CD14-positive monocyte (primary cell): Measurements from ENCODE around the gene EEIG2. TPM values are rescaled to one million over a fixed set of nuclear protein-coding genes. Genes with fewer than 3 reads are reported as not detected.
A peak's percentile ranks its signal among the peaks of the same experiment; 100 is the strongest.

Experiments
- DNase-seq, 3 donors: peaks; one replicate each; pipeline ENCODE4 v3.0.0-alpha.2; 2011 to 2022
- H2AFZ ChIP-seq: 2 replicates; pipeline ENCODE4 v1.6.0; 2012; ENCODE audit warnings: mild to moderate bottlenecking, low read depth, low read length, inconsistent platforms; ENCODE audit not compliant: insufficient read depth, poor library complexity, severe bottlenecking
- H3K27ac ChIP-seq, 2 donors: 1 replicate in 1 of 2; 2 replicates in 1 of 2; pipeline ENCODE4 v1.5.1; 2012 to 2013; ENCODE audit warnings: low read length in 2 of 2, control low read depth in 1 of 2, inconsistent platforms in 1 of 2, low read depth in 1 of 2, mild to moderate bottlenecking in 1 of 2
- H3K27me3 ChIP-seq, 2 donors: one replicate each; pipeline versions ENCODE4 v1.6.0 to v1.6.1; 2011 to 2013; ENCODE audit warnings: low read length in 2 of 2; ENCODE audit not compliant: control insufficient read depth in 2 of 2, insufficient read depth in 2 of 2
- H3K36me3 ChIP-seq, 2 donors: replicated peaks in 1 of 2; 1 replicate in 1 of 2; 2 replicates in 1 of 2; pipeline versions ENCODE4 v1.5.1 to v1.6.1; 2012 to 2013; ENCODE audit warnings: low read length in 2 of 2, control low read depth in 1 of 2, inconsistent platforms in 1 of 2, mild to moderate bottlenecking in 1 of 2; ENCODE audit not compliant: insufficient read depth in 2 of 2, control insufficient read depth in 1 of 2
- H3K4me1 ChIP-seq, 2 donors: 1 replicate in 1 of 2; 2 replicates in 1 of 2; pipeline versions ENCODE4 v1.5.1 to v1.6.1; 2012 to 2013; ENCODE audit warnings: low read length in 2 of 2, control low read depth in 1 of 2, inconsistent platforms in 1 of 2, mild to moderate bottlenecking in 1 of 2, moderate library complexity in 1 of 2; ENCODE audit not compliant: insufficient read depth in 2 of 2, control insufficient read depth in 1 of 2
- H3K4me2 ChIP-seq: replicated peaks from 2 replicates; pipeline ENCODE3; 2012; ENCODE audit warnings: low read length, moderate library complexity, mild to moderate bottlenecking; ENCODE audit not compliant: poor library complexity, severe bottlenecking; ENCODE audit errors: extremely low read depth
- H3K4me3 ChIP-seq, 3 experiments: fragments of 200-600 bp in 1 of 3; sonication (generic) in 1 of 3; replicated peaks in 1 of 3; 1 replicate in 2 of 3; 2 replicates in 1 of 3; pipeline ENCODE4 v1.5.1; 2011 to 2013; ENCODE audit warnings: low read length in 3 of 3, mild to moderate bottlenecking in 3 of 3, control low read depth in 2 of 3, low read depth in 2 of 3, inconsistent platforms in 1 of 3, moderate library complexity in 1 of 3
- H3K79me2 ChIP-seq: 2 replicates; pipeline ENCODE4 v1.6.0; 2012; ENCODE audit warnings: mild to moderate bottlenecking, control low read depth, inconsistent platforms, low read length, moderate library complexity; ENCODE audit not compliant: insufficient read depth
- H3K9ac ChIP-seq: 2 replicates; pipeline ENCODE4 v1.6.0; 2017; ENCODE audit warnings: low read length, mild to moderate bottlenecking; ENCODE audit not compliant: insufficient read depth, poor library complexity, severe bottlenecking
- H3K9me3 ChIP-seq, 2 donors: replicated peaks in 1 of 2; 1 replicate in 1 of 2; 2 replicates in 1 of 2; pipeline versions ENCODE4 v1.5.1 to v1.6.1; 2012 to 2013; ENCODE audit warnings: low read length in 2 of 2, control low read depth in 1 of 2; ENCODE audit not compliant: control insufficient read depth in 1 of 2, insufficient read depth in 1 of 2
- H4K20me1 ChIP-seq: 2 replicates; pipeline ENCODE4 v1.6.0; 2012; ENCODE audit warnings: mild to moderate bottlenecking, low read length, control low read depth, moderate library complexity; ENCODE audit not compliant: insufficient read depth
- H3K27ac Mint-ChIP-seq, 7 donors: one replicate each; pipeline ENCODE4 v1.8.0; 2020; ENCODE audit warnings: mild to moderate bottlenecking in 7 of 7, mixed read lengths in 7 of 7, moderate library complexity in 6 of 7, inconsistent platforms in 2 of 7
- H3K27me3 Mint-ChIP-seq, 3 donors: one replicate each; pipeline ENCODE4 v1.8.0; 2021 to 2022; ENCODE audit warnings: low read depth in 3 of 3, mild to moderate bottlenecking in 3 of 3, mixed read lengths in 3 of 3, moderate library complexity in 3 of 3, inconsistent platforms in 1 of 3
- H3K36me3 Mint-ChIP-seq, 2 donors: one replicate each; pipeline ENCODE4 v1.8.0; 2020; ENCODE audit warnings: mixed read lengths in 2 of 2, inconsistent platforms in 1 of 2, mild to moderate bottlenecking in 1 of 2
- H3K4me1 Mint-ChIP-seq: one replicate; pipeline ENCODE4 v1.8.0; 2020; ENCODE audit warnings: mild to moderate bottlenecking, mixed read lengths
- H3K4me3 Mint-ChIP-seq, 2 donors: one replicate each; pipeline ENCODE4 v1.8.0; 2020; ENCODE audit warnings: mild to moderate bottlenecking in 2 of 2, mixed read lengths in 2 of 2, moderate library complexity in 1 of 2
- H3K9me3 Mint-ChIP-seq, 7 donors: one replicate each; pipeline ENCODE4 v1.8.0; 2020 to 2022; ENCODE audit warnings: mixed read lengths in 7 of 7, mild to moderate bottlenecking in 6 of 7, moderate library complexity in 6 of 7, inconsistent platforms in 2 of 7
- CTCF ChIP-seq: fragments of 200-600 bp; IDR thresholded peaks from one replicate; pipeline ENCODE4 v1.8.0; 2022; ENCODE audit warnings: antibody characterized with exemption, mild to moderate bottlenecking
- WGBS: methylation state at CpG from one replicate; pipeline ENCODE4 v1.1.5; 2013; ENCODE audit warnings: missing lambda C conversion rate; ENCODE audit not compliant: insufficient coverage; 5-methylcytosine and 5-hydroxymethylcytosine counted together
- intact Hi-C, 2 donors: fragments of 100-400 bp; cut with micrococcal nuclease; formaldehyde crosslinking; loops; one replicate each; pipeline versions ENCODE4 v1.15.0 to v1.15.1; 2023
- polyA plus RNA-seq, 3 donors: library from polyadenylated mRNA; depleted of rRNA in 1 of 3; unstranded in 2 of 3; stranded (reverse) in 1 of 3; fragments of 300-500 nt in 2 of 3; fragments of >200 nt in 1 of 3; fragmentation: Illumina TruSeq in 2 of 3; gene quantifications; 1 replicate in 2 of 3; 2 replicates in 1 of 3; pipeline ENCODE4 v1.2.3, GENCODE V29; 2012 to 2021

The EEIG2 gene
- polyA plus RNA-seq, 3 donors, result 1.4 to 8.4 (median 4.3) TPM

DNA sequence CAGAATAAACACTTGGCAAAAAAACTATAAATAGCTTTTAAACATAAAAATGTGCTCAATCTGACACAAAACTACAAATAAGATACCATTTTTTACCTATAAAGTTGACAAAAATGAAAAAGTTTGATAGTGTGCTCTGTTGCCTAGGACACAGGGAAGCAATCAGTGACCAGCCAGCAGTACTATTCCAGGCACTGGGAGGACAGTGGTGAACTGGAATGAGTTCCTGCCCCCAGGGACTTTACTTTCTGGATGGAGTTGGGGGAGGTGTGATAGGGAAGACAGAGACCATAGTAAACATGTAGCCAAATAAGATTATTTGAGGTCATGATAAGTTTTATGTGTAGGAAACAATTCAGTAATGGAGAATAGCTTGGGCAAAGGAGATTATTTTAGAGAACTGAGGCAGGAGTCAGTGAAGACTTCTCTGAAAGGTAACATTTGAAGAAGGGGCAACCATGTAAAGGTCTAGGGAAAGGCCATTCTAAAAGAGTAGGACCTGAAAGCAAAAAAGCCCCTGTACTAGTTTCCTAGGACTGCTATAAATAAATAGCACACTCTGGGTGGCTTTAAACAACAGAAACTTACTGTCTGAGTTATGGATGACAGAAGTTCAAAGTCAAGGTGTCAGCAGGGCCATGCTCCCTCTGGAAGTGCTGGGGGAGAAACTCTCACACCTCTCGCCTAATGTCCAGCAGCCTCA is 42.0 kb downstream of the EEIG2 start:
- Histone ChIP-seq H4K20me1 (peaks cover 29% of the 10 kb centered on the region), H3K79me2 (peaks cover 19% of the 10 kb centered on the region), H3K4me2 (no peak overlapping the region), H2AFZ (no peak overlapping the region), H3K27me3 (no peaks in the 10 kb centered on the region), H3K9me3 (no peaks in the 10 kb centered on the region), H3K9ac (no peak overlapping the region), H3K4me3 (no peak overlapping the region), H3K4me1 (no peaks in the 10 kb centered on the region), H3K27ac (no peak overlapping the region), H3K36me3 (peaks cover 39 to 66% of the 10 kb centered on the region in 2 donors)
- WGBS, result 100% methylated on average over 1 of the region's 1 CpG
- H3K9me3 Mint-ChIP-seq, result no peaks in the 10 kb centered on the region
- no peak for TF ChIP-seq CTCF
- H3K4me3 Mint-ChIP-seq, result no peak overlapping the region
- peak overlapping the region in 2 of 7 donors; percentile 40 to 65 for H3K27ac Mint-ChIP-seq
- no peaks in the 10 kb centered on the region for H3K4me1 Mint-ChIP-seq
- H3K27me3 Mint-ChIP-seq, result peaks cover 0 to 2% (median 0%) of the 10 kb centered on the region in 3 donors
- H3K36me3 Mint-ChIP-seq, result peaks cover 40 to 43% of the 10 kb centered on the region in 2 donors
- DNase-seq, result no peak
- intact Hi-C loops, result no loop called here

DNA sequence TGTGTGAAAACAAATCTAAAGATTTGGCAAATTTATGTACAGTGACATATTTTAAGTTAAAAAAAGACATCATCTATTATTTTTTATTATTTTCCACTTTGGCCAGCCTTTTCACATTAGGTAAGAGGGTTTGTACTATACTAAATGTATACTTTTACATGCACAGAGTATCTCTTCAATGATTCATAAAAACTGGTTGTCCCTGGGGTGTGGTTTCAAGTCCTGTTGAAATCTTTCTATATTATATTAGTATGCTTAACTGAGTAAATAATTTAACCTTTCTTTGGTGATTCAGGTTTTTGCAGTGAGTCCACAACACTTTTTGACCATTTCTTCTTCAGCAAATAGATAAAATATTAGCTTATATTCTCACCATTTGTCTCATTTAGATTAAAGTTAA is 45.7 kb downstream of the EEIG2 start:
- no peak overlapping the region for H2AFZ ChIP-seq
- no peaks in the 10 kb centered on the region for H3K79me2 ChIP-seq
- H3K9me3 ChIP-seq, result no peaks in the 10 kb centered on the region
- TF ChIP-seq CTCF, result no peak
- Mint-ChIP-seq H3K4me3 (no peak overlapping the region), H3K4me1 (no peaks in the 10 kb centered on the region), H3K9me3 (peaks cover 0 to 2% (median 0%) of the 10 kb centered on the region in 7 donors), H3K27me3 (peaks cover 0 to 3% (median 0%) of the 10 kb centered on the region in 3 donors), H3K36me3 (peaks cover 50 to 52% of the 10 kb centered on the region in 2 donors), H3K27ac (no peak overlapping the region)
- H3K4me2 ChIP-seq, result no peak overlapping the region
- no peaks in the 10 kb centered on the region for H3K4me1 ChIP-seq
- H4K20me1 ChIP-seq, result no peaks in the 10 kb centered on the region
- no peak overlapping the region for H3K9ac ChIP-seq
- no peak overlapping the region for H3K4me3 ChIP-seq
- H3K27me3 ChIP-seq, result no peaks in the 10 kb centered on the region
- intact Hi-C loops, result no loop called here
- H3K36me3 ChIP-seq, result peaks cover 59 to 92% of the 10 kb centered on the region in 2 donors
- H3K27ac ChIP-seq, result no peak overlapping the region
- no peak for DNase-seq
